ENCODE results near the gene CRTC3.
A peak's percentile ranks its signal among the peaks of the same experiment; 100 is the strongest.

Gene CRTC3

GRCh38 chr15:90579213-90579612 is 49.5 kb downstream of the CRTC3 start:
- peak overlapping the region; percentile 64 for H3K18ac ChIP-seq (ENCODE audit: low read length)
- no CpG with 5 or more reads among the region's 3 CpGs for WGBS (ENCODE audit: extremely low coverage, insufficient coverage, insufficient read length)
- H3K4ac ChIP-seq (ENCODE audit: low read depth, low read length): no peak overlapping the region
- no peaks in the 10 kb centered on the region for H3K9me3 ChIP-seq (ENCODE audit: insufficient read depth, low read depth, low read length)
- H3K14ac ChIP-seq (ENCODE audit: low read length): no peak overlapping the region
- no peak overlapping the region for H2BK120ac ChIP-seq (ENCODE audit: insufficient read depth, low read length, poor library complexity)
- peak overlapping the region; percentile 52 for H2BK5ac ChIP-seq (ENCODE audit: low read depth, low read length, poor library complexity)
- H3K79me1 ChIP-seq (ENCODE audit: low read length): no peaks in the 10 kb centered on the region
- peaks cover 8 to 12% of the 10 kb centered on the region in 2 experiments for H3K4me1 ChIP-seq (ENCODE audit: control insufficient read depth in 1 of 2, insufficient read depth in 2 of 2, low read length in 2 of 2)
- no peaks in the 10 kb centered on the region for H3K27me3 ChIP-seq (ENCODE audit: insufficient read depth, low read length)
- DNase-seq: no peak
- H2BK12ac ChIP-seq (ENCODE audit: low read length): peak overlapping the region; percentile 54
- H3K36me3 ChIP-seq (ENCODE audit: control insufficient read depth in 1 of 2, insufficient read depth in 2 of 2, low read length in 2 of 2): peaks cover 0 to 1% of the 10 kb centered on the region in 2 experiments
- H3K79me2 ChIP-seq (ENCODE audit: control insufficient read depth, insufficient read depth, low read length, poor library complexity): peaks cover 2% of the 10 kb centered on the region
- no peak overlapping the region for H3K23ac ChIP-seq (ENCODE audit: low read length)
- H4K8ac ChIP-seq (ENCODE audit: low read depth, low read length): no peak overlapping the region
- no peak overlapping the region for H2AFZ ChIP-seq (ENCODE audit: insufficient read depth, low read length, poor library complexity)
- H3K27ac ChIP-seq (ENCODE audit: low read depth, low read length): no peak overlapping the region
- no peak overlapping the region for H4K12ac ChIP-seq (ENCODE audit: low read depth, low read length)
- no peak overlapping the region for H4K91ac ChIP-seq (ENCODE audit: low read depth, low read length)
- H2AK5ac ChIP-seq (ENCODE audit: low read length): peak overlapping the region; percentile 53
- H3K9ac ChIP-seq (ENCODE audit: low read length): no peak overlapping the region
- no peak overlapping the region for H3K4me3 ChIP-seq (ENCODE audit: low read depth, low read length)
- H3K4me2 ChIP-seq (ENCODE audit: low read length): no peak overlapping the region

- DNase-seq: no peak
- Histone ChIP-seq H3K79me1 (ENCODE audit: low read length) (no peaks in the 10 kb centered on the region), H3K4me1 (ENCODE audit: control insufficient read depth in 1 of 2, insufficient read depth in 2 of 2, low read length in 2 of 2) (peaks cover 8 to 12% of the 10 kb centered on the region in 2 experiments), H2BK12ac (ENCODE audit: low read length) (no peak overlapping the region), H4K12ac (ENCODE audit: low read depth, low read length) (no peak overlapping the region), H3K23ac (ENCODE audit: low read length) (no peak overlapping the region), H3K4me3 (ENCODE audit: low read depth, low read length) (no peak overlapping the region), H4K8ac (ENCODE audit: low read depth, low read length) (no peak overlapping the region), H3K4ac (ENCODE audit: low read depth, low read length) (no peak overlapping the region), H3K27me3 (ENCODE audit: insufficient read depth, low read length) (no peaks in the 10 kb centered on the region), H3K9me3 (ENCODE audit: insufficient read depth, low read depth, low read length) (no peaks in the 10 kb centered on the region), H2BK120ac (ENCODE audit: insufficient read depth, low read length, poor library complexity) (no peak overlapping the region), H2AK5ac (ENCODE audit: low read length) (no peak overlapping the region), H3K36me3 (ENCODE audit: control insufficient read depth in 1 of 2, insufficient read depth in 2 of 2, low read length in 2 of 2) (peaks cover 0 to 1% of the 10 kb centered on the region in 2 experiments), H3K9ac (ENCODE audit: low read length) (no peak overlapping the region), H2BK5ac (ENCODE audit: low read depth, low read length, poor library complexity) (no peak overlapping the region), H3K4me2 (ENCODE audit: low read length) (no peak overlapping the region), H2AFZ (ENCODE audit: insufficient read depth, low read length, poor library complexity) (no peak overlapping the region), H3K18ac (ENCODE audit: low read length) (no peak overlapping the region), H4K91ac (ENCODE audit: low read depth, low read length) (no peak overlapping the region), H3K14ac (ENCODE audit: low read length) (no peak overlapping the region), H3K79me2 (ENCODE audit: control insufficient read depth, insufficient read depth, low read length, poor library complexity) (peaks cover 2% of the 10 kb centered on the region), H3K27ac (ENCODE audit: low read depth, low read length) (peak overlapping the region; percentile 70)
- no CpG with 5 or more reads among the region's 5 CpGs for WGBS (ENCODE audit: extremely low coverage, insufficient coverage, insufficient read length)
These were observed 50.4 kb downstream of the CRTC3 start for GRCh38 chr15:90580099-90580498.

GRCh38 chr15:90580541-90580940 is 50.8 kb downstream of the CRTC3 start:
- Histone ChIP-seq H2BK5ac (ENCODE audit: low read depth, low read length, poor library complexity) (no peak overlapping the region), H3K23ac (ENCODE audit: low read length) (no peak overlapping the region), H3K27ac (ENCODE audit: low read depth, low read length) (peak overlapping the region; percentile 70), H2BK12ac (ENCODE audit: low read length) (no peak overlapping the region), H3K27me3 (ENCODE audit: insufficient read depth, low read length) (no peaks in the 10 kb centered on the region), H3K18ac (ENCODE audit: low read length) (no peak overlapping the region), H3K4ac (ENCODE audit: low read depth, low read length) (no peak overlapping the region), H3K36me3 (ENCODE audit: control insufficient read depth in 1 of 2, insufficient read depth in 2 of 2, low read length in 2 of 2) (peaks cover 0 to 1% of the 10 kb centered on the region in 2 experiments), H4K91ac (ENCODE audit: low read depth, low read length) (no peak overlapping the region), H2BK120ac (ENCODE audit: insufficient read depth, low read length, poor library complexity) (no peak overlapping the region), H3K4me1 (ENCODE audit: control insufficient read depth in 1 of 2, insufficient read depth in 2 of 2, low read length in 2 of 2) (peaks cover 8 to 12% of the 10 kb centered on the region in 2 experiments), H2AK5ac (ENCODE audit: low read length) (no peak overlapping the region), H3K9ac (ENCODE audit: low read length) (no peak overlapping the region), H3K4me3 (ENCODE audit: low read depth, low read length) (no peak overlapping the region), H2AFZ (ENCODE audit: insufficient read depth, low read length, poor library complexity) (no peak overlapping the region), H3K14ac (ENCODE audit: low read length) (no peak overlapping the region), H4K8ac (ENCODE audit: low read depth, low read length) (no peak overlapping the region), H3K79me1 (ENCODE audit: low read length) (no peaks in the 10 kb centered on the region), H3K9me3 (ENCODE audit: insufficient read depth, low read depth, low read length) (no peaks in the 10 kb centered on the region), H3K4me2 (ENCODE audit: low read length) (no peak overlapping the region), H4K12ac (ENCODE audit: low read depth, low read length) (no peak overlapping the region), H3K79me2 (ENCODE audit: control insufficient read depth, insufficient read depth, low read length, poor library complexity) (peaks cover 2% of the 10 kb centered on the region)
- no CpG with 5 or more reads among the region's 7 CpGs for WGBS (ENCODE audit: extremely low coverage, insufficient coverage, insufficient read length)
- no peak for DNase-seq

GRCh38 chr15:90580946-90581345 is 51.2 kb downstream of the CRTC3 start:
- Histone ChIP-seq H3K4me1 (ENCODE audit: control insufficient read depth in 1 of 2, insufficient read depth in 2 of 2, low read length in 2 of 2) (peaks cover 8 to 12% of the 10 kb centered on the region in 2 experiments), H2BK120ac (ENCODE audit: insufficient read depth, low read length, poor library complexity) (no peak overlapping the region), H3K18ac (ENCODE audit: low read length) (no peak overlapping the region), H2AK5ac (ENCODE audit: low read length) (no peak overlapping the region), H2AFZ (ENCODE audit: insufficient read depth, low read length, poor library complexity) (no peak overlapping the region), H3K27ac (ENCODE audit: low read depth, low read length) (no peak overlapping the region), H3K14ac (ENCODE audit: low read length) (no peak overlapping the region), H2BK5ac (ENCODE audit: low read depth, low read length, poor library complexity) (no peak overlapping the region), H4K12ac (ENCODE audit: low read depth, low read length) (no peak overlapping the region), H3K79me1 (ENCODE audit: low read length) (no peaks in the 10 kb centered on the region), H4K8ac (ENCODE audit: low read depth, low read length) (no peak overlapping the region), H3K4ac (ENCODE audit: low read depth, low read length) (no peak overlapping the region), H3K9ac (ENCODE audit: low read length) (no peak overlapping the region), H3K27me3 (ENCODE audit: insufficient read depth, low read length) (no peaks in the 10 kb centered on the region), H2BK12ac (ENCODE audit: low read length) (no peak overlapping the region), H3K4me3 (ENCODE audit: low read depth, low read length) (no peak overlapping the region), H3K9me3 (ENCODE audit: insufficient read depth, low read depth, low read length) (no peaks in the 10 kb centered on the region), H3K4me2 (ENCODE audit: low read length) (no peak overlapping the region), H4K91ac (ENCODE audit: low read depth, low read length) (no peak overlapping the region), H3K36me3 (ENCODE audit: control insufficient read depth in 1 of 2, insufficient read depth in 2 of 2, low read length in 2 of 2) (peaks cover 0 to 1% of the 10 kb centered on the region in 2 experiments), H3K23ac (ENCODE audit: low read length) (no peak overlapping the region), H3K79me2 (ENCODE audit: control insufficient read depth, insufficient read depth, low read length, poor library complexity) (peaks cover 2% of the 10 kb centered on the region)
- DNase-seq: no peak
- no CpG with 5 or more reads among the region's 3 CpGs for WGBS (ENCODE audit: extremely low coverage, insufficient coverage, insufficient read length)
